Skeletal muscle tissue (tissue), 5 donors: ENCODE data around the gene CTNNAL1. TPM values are rescaled to one million over a fixed set of nuclear protein-coding genes. Genes with fewer than 3 reads are reported as not detected.
A peak's percentile ranks its signal among the peaks of the same experiment; 100 is the strongest.

Experiments
- H3K27ac ChIP-seq: one replicate; pipeline ENCODE4 v1.7.0; 2013; ENCODE audit warnings: mild to moderate bottlenecking, low read depth, low read length, inconsistent platforms
- H3K27me3 ChIP-seq, 3 donors: one replicate each; pipeline ENCODE4 v1.7.0; 2013; ENCODE audit warnings: low read length in 3 of 3; ENCODE audit not compliant: control insufficient read depth in 3 of 3, insufficient read depth in 3 of 3
- H3K36me3 ChIP-seq, 3 donors: one replicate each; pipeline ENCODE4 v1.7.0; 2013; ENCODE audit warnings: low read length in 3 of 3; ENCODE audit not compliant: control insufficient read depth in 3 of 3, insufficient read depth in 3 of 3
- H3K4me1 ChIP-seq, 3 donors: one replicate each; pipeline ENCODE4 v1.7.0; 2013; ENCODE audit warnings: low read length in 3 of 3, mild to moderate bottlenecking in 3 of 3; ENCODE audit not compliant: control insufficient read depth in 3 of 3, insufficient read depth in 3 of 3
- H3K4me3 ChIP-seq, 3 donors: one replicate each; pipeline ENCODE4 v1.7.0; 2013; ENCODE audit warnings: low read length in 3 of 3
- H3K9ac ChIP-seq, 3 donors: one replicate each; pipeline ENCODE4 v1.7.0; 2013; ENCODE audit warnings: low read length in 3 of 3, mild to moderate bottlenecking in 3 of 3, moderate library complexity in 2 of 3, low read depth in 1 of 3
- H3K9me3 ChIP-seq, 3 donors: one replicate each; pipeline ENCODE4 v1.7.0; 2013; ENCODE audit warnings: low read length in 3 of 3; ENCODE audit not compliant: control insufficient read depth in 3 of 3
- small RNA-seq: library from RNA; depleted of rRNA; stranded (forward); fragments of <200 nt; gene quantifications from one replicate; pipeline ENCODE3, GENCODE V24; 2014
- total RNA-seq: library from RNA; depleted of rRNA; stranded (reverse); fragments of >200 nt; gene quantifications from one replicate; pipeline ENCODE4 v1.2.3, GENCODE V29; 2014
- donor health status: Osteomylitis.

CTNNAL1 gene
- total RNA-seq, 1 donor from 2014 or later: 24.5 TPM

DNA sequence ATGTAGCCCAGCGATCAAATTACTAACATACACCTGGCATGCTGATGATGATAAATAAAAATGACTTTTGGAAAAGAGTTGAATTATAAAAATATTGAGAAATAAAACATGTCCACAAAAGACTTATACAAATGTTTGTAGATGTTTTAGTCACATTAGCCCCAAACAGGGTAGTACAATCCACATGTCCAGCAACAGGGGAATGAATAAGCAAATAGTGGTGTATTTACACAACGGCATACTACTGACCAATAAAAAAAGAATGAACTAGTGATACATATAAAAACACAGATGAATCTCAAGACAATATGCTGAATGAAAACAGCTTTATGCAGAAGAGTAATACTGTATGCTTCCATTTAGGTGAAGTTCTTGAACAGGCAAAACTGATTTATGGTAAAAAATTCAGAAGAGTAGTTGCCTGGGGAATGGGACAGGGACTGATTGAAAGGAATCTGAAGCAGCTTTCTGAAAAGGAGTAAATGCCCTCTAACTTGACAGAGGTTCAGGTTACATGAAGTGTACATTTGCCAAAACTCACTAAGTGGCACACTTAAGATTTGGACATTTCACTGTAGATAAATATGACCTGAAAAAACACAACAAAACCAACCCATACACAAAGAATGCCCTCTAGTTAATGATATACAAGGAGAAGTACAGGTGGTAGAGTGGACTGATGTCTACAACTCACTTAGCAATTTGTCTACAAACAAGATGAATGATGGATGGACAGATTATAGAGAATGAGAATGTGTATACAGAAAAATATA is 115.8 kb downstream of the CTNNAL1 start:
- Histone ChIP-seq H3K27me3 (no peaks in the 10 kb centered on the region), H3K9ac (no peak overlapping the region), H3K4me1 (no peaks in the 10 kb centered on the region), H3K9me3 (no peaks in the 10 kb centered on the region), H3K36me3 (peaks cover 52 to 85% (median 85%) of the 10 kb centered on the region in 3 donors), H3K27ac (no peak overlapping the region), H3K4me3 (no peak overlapping the region)

DNA sequence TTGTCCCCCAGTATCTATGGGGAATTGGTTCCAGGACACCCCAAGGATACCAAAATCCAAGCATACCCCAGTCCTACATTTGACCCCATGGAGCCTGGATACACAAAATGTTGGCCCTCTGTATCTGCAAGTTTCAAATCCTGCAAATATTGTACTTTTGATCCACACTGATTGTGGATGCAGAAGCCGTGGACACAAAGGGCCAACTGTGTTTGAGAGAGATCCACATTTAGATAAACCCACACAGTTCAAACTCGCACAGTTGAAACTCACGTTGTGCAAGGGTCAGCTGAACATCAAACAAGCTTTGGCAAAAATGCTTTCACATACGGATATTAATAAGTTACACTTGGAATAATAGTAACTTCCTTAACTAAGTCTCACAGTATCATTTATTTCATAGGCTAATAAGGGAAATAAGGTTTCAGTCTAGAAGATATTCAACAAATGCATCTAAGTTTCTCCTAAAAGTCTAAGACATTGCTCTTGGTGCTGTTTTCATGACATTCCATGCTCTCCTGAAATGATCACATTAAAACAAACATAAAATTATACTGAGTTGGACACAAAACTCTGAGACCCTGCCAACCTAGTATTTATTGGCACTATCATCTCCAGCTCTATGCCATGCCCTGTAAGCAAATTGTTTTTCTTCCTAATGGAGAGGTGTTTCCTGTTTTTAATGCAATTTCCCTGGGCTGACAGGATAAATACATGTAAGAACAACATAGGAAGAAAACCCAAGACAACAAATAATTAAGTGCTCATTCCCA is 118.9 kb downstream of the CTNNAL1 start:
- Histone ChIP-seq H3K4me3 (no peak overlapping the region), H3K27ac (no peak overlapping the region), H3K36me3 (peaks cover 54 to 89% (median 86%) of the 10 kb centered on the region in 3 donors), H3K9ac (no peak overlapping the region), H3K9me3 (no peaks in the 10 kb centered on the region), H3K4me1 (no peaks in the 10 kb centered on the region), H3K27me3 (no peaks in the 10 kb centered on the region)

Small RNA genes lying within 50 kb of the gene (small RNA-seq; reads per million reads assigned to genes)
- gene MIR32 (10.1 reads per million, percentile 92 among the genes with 10 or more reads in this experiment), gene RF00019 (not detected)

Other genes starting within 250 kb of the CTNNAL1 start
- gene ACTL7B, start 157.5 kb downstream of the CTNNAL1 start, total RNA-seq: not detected
- gene ACTL7A, start 151.2 kb downstream of the CTNNAL1 start, total RNA-seq: not detected
- 24.5 TPM for gene ELP1, start 79.4 kb downstream of the CTNNAL1 start, total RNA-seq
- 3.1 TPM for gene ABITRAM, start 79.1 kb downstream of the CTNNAL1 start, total RNA-seq
- 62.6 TPM for gene TMEM245, start 106.4 kb upstream of the CTNNAL1 start, total RNA-seq
- gene FRRS1L, start 153.8 kb upstream of the CTNNAL1 start, total RNA-seq: 1.0 TPM